Endothelial cell of umbilical vein (primary cell): ENCODE measurements around the gene DEPDC5. TPM values are rescaled to one million over a fixed set of nuclear protein-coding genes. Genes with fewer than 3 reads are reported as not detected.

Source experiments
- BruUV-seq: library from RNA; stranded (reverse); fragments of 400-500 nt; replicated peaks from 2 replicates; lab custom pipeline; 2021; lab: Mats Ljungman, UMichigan
- CTCF ChIA-PET: fragments of 300-600, 350-600 bp; sonication (Branson Sonifier 250); formaldehyde crosslinking; loops from one replicate; lab custom pipeline; 2021; ENCODE audit warnings: antibody characterized with exemption, inconsistent platforms; lab: Charles Lee
- POLR2A ChIA-PET: fragments of 300-600, 350-600 bp; sonication (Branson Sonifier 250); formaldehyde crosslinking; loops from one replicate; lab custom pipeline; 2021; ENCODE audit warnings: antibody characterized with exemption, inconsistent platforms; lab: Charles Lee
- DNase-seq: peaks from one replicate; pipeline ENCODE4 v3.0.0-alpha.2; 2011; ENCODE audit warnings: low read depth, low spot score
- FAIRE-seq: peaks from 2 replicates; lab custom pipeline; 2011; peaks lifted over from hg19 to GRCh38; lab: Jason Lieb, UNC
- H2AFZ ChIP-seq: 2 replicates; pipeline ENCODE4 v1.6.0; 2012; ENCODE audit warnings: low read depth, low read length, control low read depth, inconsistent platforms
- H3K27ac ChIP-seq: 2 replicates; pipeline ENCODE4 v1.5.1; 2011; ENCODE audit warnings: low read depth, mild to moderate bottlenecking, control low read depth, low read length, moderate library complexity; ENCODE audit not compliant: insufficient read depth
- H3K27me3 ChIP-seq, 2 experiments: 2 replicates each; pipeline versions ENCODE4 v1.6.0 to v1.6.1; 2011; ENCODE audit warnings: low read length in 2 of 2, mixed read lengths in 1 of 2; ENCODE audit not compliant: control insufficient read depth in 2 of 2, insufficient read depth in 2 of 2
- H3K36me3 ChIP-seq, 2 experiments: 2 replicates in 1 of 2; 3 replicates in 1 of 2; pipeline ENCODE4 v1.5.1; 2011; ENCODE audit warnings: low read length in 2 of 2, mild to moderate bottlenecking in 1 of 2, moderate library complexity in 1 of 2; ENCODE audit not compliant: control insufficient read depth in 2 of 2, insufficient read depth in 2 of 2; ENCODE audit errors: extremely low read depth in 1 of 2
- H3K4me1 ChIP-seq: 3 replicates; pipeline ENCODE4 v1.5.1; 2011; ENCODE audit warnings: mild to moderate bottlenecking, low read length; ENCODE audit not compliant: control insufficient read depth, insufficient read depth; ENCODE audit errors: extremely low read depth
- H3K4me2 ChIP-seq: 2 replicates; pipeline ENCODE4 v1.6.1; 2011; ENCODE audit warnings: low read length, control low read depth, mixed read lengths; ENCODE audit not compliant: insufficient read depth
- H3K4me3 ChIP-seq, 3 experiments: fragments of 200-600 bp in 1 of 3; sonication (generic), shearing (Covaris generic) in 1 of 3; replicated peaks in 1 of 3; 2 replicates each; pipeline ENCODE4 v1.5.1; 2011 to 2016; ENCODE audit warnings: control low read depth in 3 of 3, low read length in 3 of 3, mild to moderate bottlenecking in 2 of 3, inconsistent platforms in 1 of 3, low read depth in 1 of 3, moderate library complexity in 1 of 3; ENCODE audit not compliant: insufficient read depth in 1 of 3
- H3K79me2 ChIP-seq: 2 replicates; pipeline ENCODE4 v1.6.0; 2012; ENCODE audit warnings: low read length, inconsistent platforms; ENCODE audit not compliant: control insufficient read depth, insufficient read depth
- H3K9ac ChIP-seq: replicated peaks from 2 replicates; pipeline ENCODE3; 2011; ENCODE audit warnings: low read length, control low read depth; ENCODE audit not compliant: insufficient read depth; ENCODE audit errors: extremely low read depth
- H3K9me1 ChIP-seq: replicated peaks from 3 replicates; pipeline ENCODE4 v1.6.0; 2011; ENCODE audit warnings: mild to moderate bottlenecking, low read length; ENCODE audit not compliant: control insufficient read depth, insufficient read depth; ENCODE audit errors: extremely low read depth
- H3K9me3 ChIP-seq: replicated peaks from 2 replicates; pipeline ENCODE4 v1.5.1; 2012; ENCODE audit warnings: low read length, inconsistent platforms; ENCODE audit not compliant: control insufficient read depth, insufficient read depth
- H4K20me1 ChIP-seq: replicated peaks from 2 replicates; pipeline ENCODE3; 2011; ENCODE audit warnings: mild to moderate bottlenecking, low read length; ENCODE audit not compliant: control insufficient read depth, insufficient read depth; ENCODE audit errors: extremely low read depth
- CTCF ChIP-seq, 2 donors: IDR thresholded peaks; 1 replicate in 1 of 2; 2 replicates in 1 of 2; pipeline ENCODE4 v1.5.1; 2011; ENCODE audit warnings: low read length in 2 of 2, mild to moderate bottlenecking in 2 of 2, moderate library complexity in 2 of 2, control low read depth in 1 of 2, inconsistent platforms in 1 of 2, low read depth in 1 of 2; ENCODE audit not compliant: insufficient read depth in 1 of 2; ENCODE audit errors: extremely low read depth in 1 of 2
- EZH2 ChIP-seq: IDR thresholded peaks from 2 replicates; pipeline ENCODE4 v1.6.1; 2012; ENCODE audit warnings: borderline replicate concordance, low read depth, mild to moderate bottlenecking, moderate library complexity, low read length, inconsistent platforms; ENCODE audit not compliant: severe bottlenecking
- FOS ChIP-seq: IDR thresholded peaks from 2 replicates; pipeline ENCODE4 v1.6.1; 2011; ENCODE audit warnings: mild to moderate bottlenecking, low read length, moderate library complexity, borderline replicate concordance; ENCODE audit not compliant: insufficient read depth
- GATA2 ChIP-seq: IDR thresholded peaks from 2 replicates; pipeline ENCODE4 v1.7.0; 2011; ENCODE audit warnings: low read depth, mild to moderate bottlenecking, moderate library complexity, mixed read lengths, low read length; ENCODE audit not compliant: insufficient read length, insufficient read depth
- JUN ChIP-seq: IDR thresholded peaks from 2 replicates; pipeline ENCODE4 v1.6.1; 2011; ENCODE audit warnings: borderline replicate concordance, low read depth; ENCODE audit not compliant: insufficient read length, insufficient read depth
- MAX ChIP-seq: IDR thresholded peaks from 2 replicates; pipeline ENCODE4 v1.6.1; 2011; ENCODE audit not compliant: insufficient read depth, insufficient read length
- MYC ChIP-seq: IDR thresholded peaks from one replicate; pipeline ENCODE4 v1.6.1; 2011; ENCODE audit warnings: mild to moderate bottlenecking, low read depth, low read length
- POLR2A ChIP-seq: IDR thresholded peaks from 2 replicates; pipeline ENCODE4 v1.6.1; 2012; ENCODE audit warnings: low read depth, mild to moderate bottlenecking, control low read depth, low read length
- POLR2AphosphoS5 ChIP-seq: IDR thresholded peaks from 2 replicates; pipeline ENCODE4 v1.6.1; 2012; ENCODE audit warnings: low read depth, mild to moderate bottlenecking, control low read depth, low read length, moderate library complexity; ENCODE audit not compliant: insufficient read depth
- dilution Hi-C: fragments of 300-500 bp; cut with MboI; formaldehyde crosslinking; loops from one replicate; pipeline ENCODE4 v1.15.0; 2019; ENCODE audit warnings: low sequenced_read_pairs; ENCODE audit not compliant: extremely low pct_ligation_motif_present
- intact Hi-C: fragments of 100-400 bp; cut with micrococcal nuclease; formaldehyde crosslinking; loops from one replicate; pipeline ENCODE4 v1.10.0; 2022
- polyA plus RNA-seq, 4 experiments: library from polyadenylated mRNA; depleted of rRNA in 3 of 4; stranded (reverse) in 3 of 4; unstranded in 1 of 4; fragments of >200 nt; gene quantifications; 2 replicates each; pipeline versions ENCODE4 v1.2.1 to v1.2.3, GENCODE V29; 2011 to 2012; ENCODE audit warnings: missing spikeins in 1 of 4
- total RNA-seq: library from RNA; stranded (reverse); gene quantifications from 2 replicates; pipeline ENCODE4 v1.2.3, GENCODE V29; 2021

Gene DEPDC5
- total and polyA plus RNA-seq, 2 donors (not counting 3 experiments of a cell fraction or from before 2014, with no cell fraction given) = 13.1 to 36.6 TPM

- TF ChIP-seq JUN (no peak), FOS (no peak)
- Histone ChIP-seq H4K20me1 (no peaks in the 10 kb centered on the region), H3K4me2 (no peak overlapping the region), H3K9me1 (no peaks in the 10 kb centered on the region), H3K9ac (no peak overlapping the region), H3K9me3 (no peaks in the 10 kb centered on the region), H3K4me3 (no peak overlapping the region), H2AFZ (no peak overlapping the region), H3K4me1 (peaks cover 11% of the 10 kb centered on the region), H3K27me3 (no peaks in the 10 kb centered on the region), H3K79me2 (no peaks in the 10 kb centered on the region), H3K36me3 (peaks cover 0 to 8% of the 10 kb centered on the region in 2 experiments), H3K27ac (no peak overlapping the region)
- ChIA-PET CTCF (interaction anchor here (1.2 to 1.6 kb wide), 2 partner anchors 8 to 14 kb away, joined by 3 read pairs; no protein-coding TSS in a partner anchor), POLR2A (no interaction called here)
- intact Hi-C loops = no loop called here
- dilution Hi-C loops = no loop called here
- DNase-seq = no peak
- no TSS peak for BruUV-seq
- no peak for FAIRE-seq
These were observed 150.8 kb downstream of the DEPDC5 start for GRCh38 chr22:31904651-31905050.

GRCh38 chr22:31905356-31905755 lies 151.5 kb downstream of the DEPDC5 start:
- DNase-seq = no peak
- H3K27me3 ChIP-seq = no peaks in the 10 kb centered on the region
- dilution Hi-C loops (no loop called here), intact Hi-C loops (no loop called here)
- no peak overlapping the region for H3K9ac ChIP-seq
- FAIRE-seq = no peak
- H3K4me2 ChIP-seq = no peak overlapping the region
- no peaks in the 10 kb centered on the region for H3K79me2 ChIP-seq
- ChIA-PET POLR2A (no interaction called here), CTCF (no interaction called here)
- no peaks in the 10 kb centered on the region for H3K9me3 ChIP-seq
- no TSS peak for BruUV-seq
- H3K9me1 ChIP-seq = no peaks in the 10 kb centered on the region
- no peak overlapping the region for H3K27ac ChIP-seq
- peaks cover 0 to 8% of the 10 kb centered on the region in 2 experiments for H3K36me3 ChIP-seq
- no peak overlapping the region for H2AFZ ChIP-seq
- no peaks in the 10 kb centered on the region for H4K20me1 ChIP-seq
- H3K4me1 ChIP-seq = peaks cover 11% of the 10 kb centered on the region
- H3K4me3 ChIP-seq = no peak overlapping the region
- TF ChIP-seq CTCF (IDR thresholded peaks at IDR 0.05; ENCODE audit: extremely low read depth in 1 of 2, insufficient read depth in 1 of 2, low read depth in 1 of 2, low read length in 2 of 2) (no peak), MYC (no peak), POLR2A (no peak), JUN (no peak), EZH2 (no peak), GATA2 (no peak), FOS (no peak), POLR2AphosphoS5 (no peak), MAX (no peak)
